H1 (cell line): ENCODE measurements around the gene TRIM31. TPM values are rescaled to one million over a fixed set of nuclear protein-coding genes. Genes with fewer than 3 reads are reported as not detected.

Experiments used
- CTCF ChIA-PET: fragments of 300-600 bp; sonication (Branson Sonifier 250); formaldehyde crosslinking; loops from one replicate; lab custom pipeline; 2021; ENCODE audit not compliant: partially characterized antibody; lab: Charles Lee
- POLR2A ChIA-PET: fragments of 300-600 bp; sonication (Branson Sonifier 250); formaldehyde crosslinking; loops from one replicate; lab custom pipeline; 2021; ENCODE audit warnings: inconsistent platforms; ENCODE audit not compliant: partially characterized antibody; lab: Charles Lee
- DNase-seq, 2 experiments: peaks; one replicate each; pipeline versions ENCODE4 v3.0.0 to v3.0.0-alpha.2; 2010 to 2022; ENCODE audit warnings: low spot score in 2 of 2, low read depth in 1 of 2, mixed read lengths in 1 of 2
- FAIRE-seq: peaks from 2 replicates; lab custom pipeline; 2011; peaks lifted over from hg19 to GRCh38; lab: Jason Lieb, UNC
- H2AFZ ChIP-seq: 2 replicates; pipeline ENCODE4 v1.8.1; 2012; ENCODE audit warnings: low read length, inconsistent platforms
- H2AK5ac ChIP-seq: 2 replicates; pipeline ENCODE4 v1.6.1; 2013; ENCODE audit warnings: low read depth, low read length
- H2BK120ac ChIP-seq: replicated peaks from 2 replicates; pipeline ENCODE3; 2013; ENCODE audit warnings: low read depth, low read length, inconsistent platforms
- H2BK12ac ChIP-seq: 2 replicates; pipeline ENCODE4 v1.6.1; 2013; ENCODE audit warnings: low read depth, low read length
- H2BK15ac ChIP-seq: 2 replicates; pipeline ENCODE4 v1.6.1; 2013; ENCODE audit warnings: low read length
- H2BK20ac ChIP-seq: 2 replicates; pipeline ENCODE4 v1.6.1; 2013; ENCODE audit warnings: low read length
- H2BK5ac ChIP-seq: 2 replicates; pipeline ENCODE4 v1.6.1; 2013; ENCODE audit warnings: low read depth, low read length
- H3K14ac ChIP-seq: 2 replicates; pipeline ENCODE4 v1.6.1; 2013; ENCODE audit warnings: inconsistent platforms; ENCODE audit not compliant: insufficient read length
- H3K18ac ChIP-seq: 2 replicates; pipeline ENCODE4 v1.6.1; 2013; ENCODE audit warnings: low read length; ENCODE audit errors: extremely low read depth
- H3K23ac ChIP-seq: 2 replicates; pipeline ENCODE4 v1.6.1; 2013; ENCODE audit warnings: inconsistent platforms; ENCODE audit not compliant: insufficient read length
- H3K23me2 ChIP-seq: 2 replicates; pipeline ENCODE4 v1.6.1; 2013; ENCODE audit warnings: low read depth, low read length
- H3K27ac ChIP-seq: 2 replicates; pipeline ENCODE4 v1.6.1; 2011; ENCODE audit warnings: low read depth, low read length, inconsistent platforms
- H3K27me3 ChIP-seq, 4 experiments: replicated peaks in 1 of 4; 1 replicate in 1 of 4; 2 replicates in 3 of 4; pipeline versions ENCODE4 v1.6.1 to v1.8.1; 2011 to 2013; ENCODE audit warnings: low read length in 3 of 4, mild to moderate bottlenecking in 3 of 4, inconsistent platforms in 2 of 4, mixed read lengths in 2 of 4, moderate library complexity in 1 of 4; ENCODE audit not compliant: control insufficient read depth in 3 of 4, insufficient read depth in 3 of 4; ENCODE audit errors: extremely low read depth in 1 of 4
- H3K36me3 ChIP-seq, 4 experiments: 2 replicates each; pipeline versions ENCODE4 v1.6.1 to v1.8.1; 2011 to 2013; ENCODE audit warnings: mild to moderate bottlenecking in 4 of 4, low read length in 3 of 4, moderate library complexity in 2 of 4, control low read depth in 1 of 4, inconsistent platforms in 1 of 4; ENCODE audit not compliant: insufficient read depth in 4 of 4, control insufficient read depth in 2 of 4
- H3K4ac ChIP-seq: replicated peaks from 2 replicates; pipeline ENCODE3; 2013; ENCODE audit warnings: low read length, low read depth, mixed read lengths, inconsistent platforms; ENCODE audit not compliant: insufficient read length
- H3K4me1 ChIP-seq, 4 experiments: replicated peaks in 1 of 4; 1 replicate in 1 of 4; 2 replicates in 3 of 4; pipeline versions ENCODE4 v1.6.1 to v1.8.1; 2011 to 2013; ENCODE audit warnings: low read length in 3 of 4, inconsistent platforms in 2 of 4, mixed read lengths in 1 of 4; ENCODE audit not compliant: insufficient read depth in 4 of 4, control insufficient read depth in 3 of 4
- H3K4me2 ChIP-seq, 2 experiments: 2 replicates each; pipeline versions ENCODE4 v1.6.1 to v1.8.1; 2011 to 2013; ENCODE audit warnings: low read depth in 2 of 2, low read length in 2 of 2, control low read depth in 1 of 2, inconsistent platforms in 1 of 2, mild to moderate bottlenecking in 1 of 2; ENCODE audit not compliant: insufficient read depth in 1 of 2
- H3K4me3 ChIP-seq, 4 experiments: fragments of 200-600, 300-600 bp in 1 of 4; sonication (generic), shearing (Covaris generic), sonication (Bioruptor Twin) in 1 of 4; 2 replicates each; pipeline versions ENCODE4 v1.5.1 to v1.8.1; 2011 to 2016; ENCODE audit warnings: low read length in 4 of 4, low read depth in 3 of 4, control low read depth in 2 of 4, inconsistent platforms in 2 of 4, mild to moderate bottlenecking in 2 of 4, mixed read lengths in 1 of 4, moderate library complexity in 1 of 4; ENCODE audit not compliant: insufficient read depth in 2 of 4; ENCODE audit errors: extremely low read depth in 1 of 4
- H3K56ac ChIP-seq: replicated peaks from 2 replicates; pipeline ENCODE3; 2013; ENCODE audit warnings: low read depth, mild to moderate bottlenecking, mixed read lengths, low read length, inconsistent platforms; ENCODE audit not compliant: insufficient read length
- H3K79me1 ChIP-seq: 2 replicates; pipeline ENCODE4 v1.6.1; 2013; ENCODE audit warnings: low read depth, low read length, control low read depth
- H3K79me2 ChIP-seq, 2 experiments: 2 replicates each; pipeline versions ENCODE4 v1.6.1 to v1.8.1; 2012 to 2013; ENCODE audit warnings: low read length in 2 of 2, mild to moderate bottlenecking in 2 of 2, inconsistent platforms in 1 of 2; ENCODE audit not compliant: insufficient read depth in 2 of 2, control insufficient read depth in 1 of 2
- H3K9ac ChIP-seq, 4 experiments: replicated peaks in 1 of 4; 1 replicate in 1 of 4; 2 replicates in 3 of 4; pipeline versions ENCODE4 v1.6.1 to v1.8.1; 2011 to 2013; ENCODE audit warnings: low read depth in 3 of 4, low read length in 3 of 4, control low read depth in 2 of 4, mild to moderate bottlenecking in 2 of 4, moderate library complexity in 2 of 4, inconsistent platforms in 1 of 4; ENCODE audit errors: extremely low read depth in 1 of 4
- H3K9me3 ChIP-seq, 2 experiments: 2 replicates each; pipeline versions ENCODE4 v1.6.1 to v1.8.1; 2012 to 2013; ENCODE audit warnings: mild to moderate bottlenecking in 2 of 2, moderate library complexity in 2 of 2, control low read depth in 1 of 2, inconsistent platforms in 1 of 2, low read depth in 1 of 2, low read length in 1 of 2, mixed read lengths in 1 of 2; ENCODE audit not compliant: insufficient read depth in 2 of 2
- H4K20me1 ChIP-seq, 2 experiments: replicated peaks in 1 of 2; 2 replicates each; pipeline versions ENCODE3 to v1.8.1; 2011 to 2013; ENCODE audit warnings: inconsistent platforms in 2 of 2, low read length in 2 of 2, mild to moderate bottlenecking in 1 of 2; ENCODE audit not compliant: insufficient read depth in 2 of 2, control insufficient read depth in 1 of 2
- H4K5ac ChIP-seq: 2 replicates; pipeline ENCODE4 v1.6.1; 2013; ENCODE audit warnings: low read length, low read depth, mixed read lengths, inconsistent platforms; ENCODE audit not compliant: insufficient read length
- H4K8ac ChIP-seq: 2 replicates; pipeline ENCODE4 v1.8.0; 2013; ENCODE audit warnings: mild to moderate bottlenecking, moderate library complexity, low read length, inconsistent platforms; ENCODE audit not compliant: insufficient read depth; ENCODE audit errors: extremely low read depth
- H4K91ac ChIP-seq: replicated peaks from 2 replicates; pipeline ENCODE3; 2013; ENCODE audit warnings: low read length, mixed read lengths, inconsistent platforms; ENCODE audit not compliant: insufficient read length
- ATF3 ChIP-seq: IDR thresholded peaks from 2 replicates; pipeline ENCODE4 v1.6.1; 2011; ENCODE audit warnings: low read depth, mild to moderate bottlenecking, low read length; ENCODE audit not compliant: insufficient read depth
- SP1 ChIP-seq: IDR thresholded peaks from 2 replicates; pipeline ENCODE4 v1.6.1; 2011; ENCODE audit warnings: low read depth, low read length
- WGBS, 2 experiments: shearing (Covaris generic) in 1 of 2; methylation state at CpG; one replicate each; pipeline versions ENCODE4 v1.1.6 to v1.1.7; 2013 to 2015; ENCODE audit warnings: low lambda C conversion rate in 2 of 2, mixed read lengths in 2 of 2, inconsistent platforms in 1 of 2, low coverage in 1 of 2, missing lambda C conversion rate in 1 of 2; ENCODE audit not compliant: insufficient replicate concordance in 2 of 2, insufficient coverage in 1 of 2, insufficient read length in 1 of 2; ENCODE audit errors: extremely low coverage in 1 of 2, missing lambda C conversion rate in 1 of 2; 5-methylcytosine and 5-hydroxymethylcytosine counted together
- polyA plus RNA-seq, 7 experiments: library from polyadenylated mRNA; depleted of rRNA in 3 of 7; stranded (reverse) in 5 of 7; unstranded in 2 of 7; fragments of >200 nt in 5 of 7; fragments of 200-250 nt in 2 of 7; gene quantifications; 1 replicate in 5 of 7; 2 replicates in 1 of 7; 4 replicates in 1 of 7; pipeline versions ENCODE4 v1.2.1 to v1.2.3, GENCODE V29; 2011 to 2013; ENCODE audit warnings: missing spikeins in 2 of 7, mixed read lengths in 2 of 7
- total RNA-seq: library from RNA; stranded (reverse); fragmentation: NEBNext Ultra II Directional; extraction: Animal tissue kit (Norgen Biotek cat#: 25700); gene quantifications from 2 replicates; pipeline ENCODE4 v1.2.1, GENCODE V29; 2021

The TRIM31 gene
- total and polyA plus RNA-seq, 2 of the 8 experiments (the other 6 are each of a cell fraction or from before 2014, with no cell fraction given) = not detected

- Histone ChIP-seq H2AK5ac (no peak overlapping the region), H3K9ac (no peak overlapping the region), H3K4me2 (no peak overlapping the region), H3K56ac (no peak overlapping the region), H4K20me1 (no peaks in the 10 kb centered on the region), H2BK120ac (no peak overlapping the region), H3K4ac (no peak overlapping the region), H3K4me3 (no peak overlapping the region), H2BK5ac (no peak overlapping the region), H3K23ac (no peak overlapping the region), H2AFZ (no peak overlapping the region), H2BK20ac (no peak overlapping the region), H3K79me1 (no peaks in the 10 kb centered on the region), H4K8ac (no peak overlapping the region), H3K9me3 (no peaks in the 10 kb centered on the region), H3K27ac (no peak overlapping the region), H4K5ac (no peak overlapping the region), H3K14ac (no peak overlapping the region), H3K79me2 (no peaks in the 10 kb centered on the region), H2BK15ac (no peak overlapping the region), H3K23me2 (no peaks in the 10 kb centered on the region), H4K91ac (no peak overlapping the region), H3K36me3 (no peaks in the 10 kb centered on the region), H3K27me3 (peaks cover 0 to 13% (median 7%) of the 10 kb centered on the region in 4 experiments; a peak in 5 of 7 replicates), H3K4me1 (no peaks in the 10 kb centered on the region), H3K18ac (no peak overlapping the region), H2BK12ac (no peak overlapping the region)
- ChIA-PET POLR2A (interaction anchor here (0.6 to 1.6 kb wide), 4 partner anchors 9 to 384 kb away, joined by 3 to 4 read pairs (median 4); no protein-coding TSS in a partner anchor), CTCF (interaction anchor here (2.1 to 3.6 kb wide), 3 partner anchors 8 to 20 kb away, joined by 12 to 23 read pairs (median 21); no protein-coding TSS in a partner anchor)
- 89% methylated on average over 27 of the region's 27 CpGs; no CpG with 5 or more reads in 1 of the 2 experiments for WGBS, 2 experiments
- DNase-seq (no peak), FAIRE-seq (no peak)
- no peak for TF ChIP-seq SP1
- TF ChIP-seq ATF3 = no peak
These were observed 1.5 kb downstream of the TRIM31 start for GRCh38 chr6:30111266-30111856.
